22Rv1 (cell line): ENCODE results near the gene PIK3R5.

Experiments
- H3K27ac ChIP-seq: fragments of 450-650 bp; 2 replicates; pipeline ENCODE4 v1.5.1; 2017
- CTCF ChIP-seq: fragments of 450-650 bp; IDR thresholded peaks from 2 replicates; pipeline ENCODE4 v1.5.1; 2017; ENCODE audit warnings: mild to moderate bottlenecking
- ZFX ChIP-seq: fragments of 450-650 bp; IDR thresholded peaks from 2 replicates; pipeline ENCODE4 v1.6.1; 2017; ENCODE audit warnings: antibody characterized with exemption, borderline replicate concordance

Gene PIK3R5

GRCh38 chr17:8884336-8884990, 81.0 kb downstream of the PIK3R5 start:
- no peak for TF ChIP-seq CTCF
- TF ChIP-seq ZFX, result no peak
- no peak overlapping the region for H3K27ac ChIP-seq

- H3K27ac ChIP-seq, result no peak overlapping the region
- no peak for TF ChIP-seq ZFX
- no peak for TF ChIP-seq CTCF
Measured at GRCh38 chr17:8883353-8883752, 82.2 kb downstream of the PIK3R5 start.

- TF ChIP-seq CTCF (no peak), ZFX (no peak)
- no peak overlapping the region for H3K27ac ChIP-seq
Measured at GRCh38 chr17:8881606-8882005, 83.9 kb downstream of the PIK3R5 start.

GRCh38 chr17:8880466-8880865, 85.0 kb downstream of the PIK3R5 start:
- H3K27ac ChIP-seq, result no peak overlapping the region
- TF ChIP-seq CTCF (no peak), ZFX (no peak)

GRCh38 chr17:8879410-8879809, 86.1 kb downstream of the PIK3R5 start:
- no peak overlapping the region for H3K27ac ChIP-seq
- no peak for TF ChIP-seq ZFX
- no peak for TF ChIP-seq CTCF

- H3K27ac ChIP-seq, result no peak overlapping the region
- no peak for TF ChIP-seq ZFX
- TF ChIP-seq CTCF, result no peak
Measured at GRCh38 chr17:8877984-8878383, 87.5 kb downstream of the PIK3R5 start.

GRCh38 chr17:8875957-8876356, 89.5 kb downstream of the PIK3R5 start:
- TF ChIP-seq ZFX (no peak), CTCF (no peak)
- no peak overlapping the region for H3K27ac ChIP-seq
